ENCODE data around the gene MBNL1.
"Not testable (repeated sequence)": the region's sequence is repeated elsewhere in the genome, so short reads cannot be mapped to it uniquely, and the experiment has no call there.

The MBNL1 gene

DNA sequence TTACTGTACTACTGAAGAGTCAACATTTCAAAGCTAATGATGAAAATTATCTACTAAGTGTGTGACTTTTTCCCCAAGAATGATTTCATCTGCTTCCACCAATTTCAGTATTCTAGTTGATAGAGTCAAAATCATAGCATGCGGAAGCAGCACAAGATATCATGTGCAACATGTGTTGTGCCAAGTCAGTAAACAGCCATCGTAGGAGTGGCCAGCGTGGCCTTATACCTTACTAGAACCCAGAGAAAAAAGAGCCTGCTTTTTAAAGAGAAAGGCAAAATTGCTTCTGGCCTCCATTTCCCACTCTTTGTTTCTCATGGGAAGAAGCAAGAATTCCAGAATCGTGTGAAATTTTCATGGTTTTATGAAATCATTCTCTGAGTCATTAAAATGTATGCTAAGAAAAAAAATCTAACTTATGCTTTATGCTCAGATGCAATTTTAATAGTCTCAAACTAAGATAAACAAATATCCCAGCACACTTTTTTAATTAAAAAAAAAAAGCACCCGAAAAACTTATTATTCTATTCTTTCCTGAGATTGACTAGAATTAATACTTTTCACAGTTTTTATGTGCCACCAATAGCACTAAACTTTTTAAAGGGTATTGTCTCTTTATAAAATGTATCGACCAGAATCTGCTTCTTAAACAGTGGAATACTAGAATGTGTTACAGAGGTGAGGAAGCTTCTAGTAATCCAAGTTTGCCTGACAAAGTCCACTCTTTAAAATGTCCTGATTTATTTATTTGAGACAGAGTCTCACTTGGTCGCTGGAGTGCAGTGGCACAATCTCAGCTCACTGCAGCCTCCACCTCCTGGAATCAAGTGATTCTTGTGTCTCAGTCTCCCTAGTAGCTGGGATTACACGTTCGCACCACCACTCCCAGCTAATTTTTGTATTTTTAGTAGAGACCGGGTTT is 87.3 kb downstream of the MBNL1 start:
- no peak for DNase-seq

DNA sequence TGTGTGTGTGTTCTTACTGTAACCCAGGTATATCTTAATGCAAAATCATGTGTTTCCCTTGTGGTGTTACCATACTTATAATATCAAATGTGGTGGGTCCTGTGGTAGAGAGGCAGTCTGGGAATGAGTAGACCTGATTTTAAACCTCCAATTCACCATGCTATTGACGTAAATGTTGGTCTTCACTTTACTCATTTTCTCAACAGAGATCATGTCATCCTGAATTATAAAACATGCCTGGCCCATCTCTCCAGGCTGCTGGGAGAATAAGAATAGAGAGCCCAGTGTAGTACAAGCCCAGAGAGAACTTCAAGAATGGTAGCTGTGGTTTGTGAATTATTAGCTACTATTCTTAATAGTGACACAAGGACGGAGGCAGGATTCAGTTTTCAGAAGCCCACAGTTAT is 88.1 kb downstream of the MBNL1 start:
- DNase-seq: no peak

- DNase-seq: no peak
Observed at GRCh38 chr3:152357587-152357986, 88.9 kb downstream of the MBNL1 start.

DNA sequence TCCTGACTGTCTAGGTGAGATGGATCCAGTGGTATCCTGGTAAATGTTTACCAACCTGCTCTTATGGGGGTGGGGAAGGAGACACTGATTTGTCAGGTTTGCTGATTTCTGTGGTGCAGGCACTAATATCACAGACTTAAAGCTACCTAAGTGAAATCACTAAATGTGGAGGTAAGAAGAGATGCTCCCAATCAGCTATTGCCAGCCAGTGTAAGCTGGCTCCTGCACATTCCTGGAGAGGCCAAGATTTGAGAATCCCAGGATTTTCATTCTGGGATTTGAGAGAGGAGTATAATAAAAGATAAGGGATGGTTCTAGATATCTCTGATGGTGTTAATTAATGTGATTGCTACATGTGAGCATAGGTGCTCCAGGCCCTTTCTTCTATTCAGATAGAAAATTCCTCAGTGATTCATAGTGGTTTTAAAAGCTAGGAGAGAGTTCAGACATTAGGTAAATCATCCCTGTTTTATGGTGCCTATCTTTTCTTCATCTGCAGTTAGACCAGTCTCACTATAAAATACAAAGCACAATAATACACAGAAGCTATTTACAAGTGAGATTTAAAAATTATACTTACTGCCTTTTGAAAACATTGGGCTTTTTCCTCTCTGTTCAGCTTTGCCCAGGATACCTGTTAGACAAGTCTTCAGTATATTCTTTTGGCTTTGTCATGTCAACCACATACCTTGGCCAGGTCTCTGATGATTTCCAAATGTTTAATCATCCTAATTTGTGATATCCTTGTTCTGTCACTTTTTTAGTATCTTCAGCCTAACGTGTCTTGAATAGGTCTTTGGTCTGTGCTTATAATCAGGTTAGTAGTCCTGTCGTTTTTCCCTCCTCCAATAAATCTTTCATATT is 90.9 kb downstream of the MBNL1 start:
- no peak for DNase-seq

DNA sequence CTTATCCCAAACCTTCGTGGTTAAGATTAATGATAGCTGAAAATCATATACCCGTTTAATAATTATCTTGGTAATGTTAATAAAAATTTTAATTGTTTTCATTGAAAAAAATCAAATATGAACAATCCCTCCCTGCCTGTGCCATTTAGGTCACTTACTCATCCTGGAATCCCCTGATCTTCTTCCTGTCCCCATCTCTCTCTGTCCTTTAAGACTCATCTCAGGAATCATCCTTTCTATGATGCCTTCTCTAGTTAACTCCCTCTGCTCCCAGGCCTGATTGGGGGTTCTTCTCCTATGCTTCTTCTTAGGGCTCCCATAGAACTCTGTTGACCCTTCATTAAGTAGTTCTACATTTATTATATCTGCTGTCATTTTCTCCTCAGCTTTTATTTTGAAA is 91.6 kb downstream of the MBNL1 start:
- no peak for DNase-seq

GRCh38 chr3:152360966-152361365 is 92.2 kb downstream of the MBNL1 start:
- DNase-seq: no peak

DNA sequence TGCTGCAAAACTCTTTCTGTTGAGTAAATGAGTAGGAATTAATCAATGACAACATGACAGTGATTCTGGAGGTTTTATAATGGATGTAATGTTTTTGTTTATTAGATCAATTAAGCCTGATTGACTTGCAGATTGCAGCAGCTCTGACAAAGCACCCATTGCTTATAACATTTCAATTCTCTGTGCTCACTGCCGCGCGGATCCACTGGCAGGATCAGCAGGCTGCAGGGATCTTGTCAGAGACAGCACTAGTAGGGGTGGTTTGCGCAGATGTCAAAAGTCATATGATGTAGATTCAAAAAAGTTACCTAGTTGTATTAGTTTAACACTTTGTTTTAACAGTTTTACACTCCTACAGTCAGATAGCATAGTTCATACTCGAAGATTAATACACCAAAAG is 93.4 kb downstream of the MBNL1 start:
- DNase-seq: no peak

- DNase-seq: no peak
Observed at GRCh38 chr3:152364237-152364636, 95.5 kb downstream of the MBNL1 start.

DNA sequence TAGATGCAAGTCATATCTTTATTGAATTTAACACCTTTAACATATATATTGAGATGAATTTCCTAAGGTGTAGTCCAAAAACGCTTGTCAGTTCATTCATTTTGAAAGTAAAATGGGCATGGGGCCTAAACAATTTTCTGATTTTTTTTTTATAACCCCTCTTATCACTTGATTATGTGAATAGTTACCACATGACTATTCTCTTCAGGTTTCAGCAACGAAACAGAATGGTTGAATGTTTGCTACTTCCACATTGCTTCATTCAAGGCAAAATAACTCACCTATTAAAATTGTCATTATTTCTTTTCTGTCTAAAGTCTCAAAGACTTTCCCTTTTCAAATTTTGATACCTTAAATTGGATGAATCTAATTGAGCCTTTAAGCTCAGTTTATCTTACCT is 96.4 kb downstream of the MBNL1 start:
- no peak for DNase-seq

DNA sequence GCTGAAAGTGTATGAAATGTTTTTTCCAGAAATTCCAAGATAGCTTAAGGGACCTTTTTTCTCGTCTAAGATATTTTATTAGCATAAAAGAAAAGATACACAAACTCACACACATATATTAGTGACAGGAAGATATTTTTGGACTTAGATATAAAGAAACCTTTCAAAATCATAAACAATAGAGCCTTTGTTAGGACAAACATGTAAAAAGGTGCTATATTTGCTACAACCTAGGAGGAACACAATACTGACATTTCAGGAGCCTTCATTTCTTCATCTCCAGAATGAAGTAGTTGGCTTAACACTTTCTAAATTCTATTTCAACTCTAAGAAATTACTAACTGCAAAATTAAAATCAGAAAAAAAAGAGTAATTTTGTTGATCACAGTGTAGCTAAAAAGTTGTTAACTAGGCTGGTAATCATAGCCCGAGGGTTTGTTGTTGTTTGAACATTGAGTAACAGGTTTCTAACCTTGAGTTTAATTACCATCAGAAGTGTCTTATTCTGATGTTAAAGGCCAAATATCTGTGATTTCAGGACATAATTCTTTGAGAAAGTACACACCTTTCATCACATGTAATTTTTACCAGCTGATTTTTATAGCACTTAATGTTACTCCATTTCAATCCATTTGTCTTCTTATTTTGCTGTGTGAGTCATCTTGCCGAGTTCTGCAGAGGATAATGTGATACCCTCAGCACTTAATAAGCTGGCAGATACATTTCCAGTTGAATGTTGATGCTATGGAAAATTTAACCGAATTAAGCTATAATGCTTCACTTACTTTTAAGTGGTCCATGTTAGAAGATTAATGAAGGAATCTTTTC is 97.3 kb downstream of the MBNL1 start:
- no peak for DNase-seq

DNA sequence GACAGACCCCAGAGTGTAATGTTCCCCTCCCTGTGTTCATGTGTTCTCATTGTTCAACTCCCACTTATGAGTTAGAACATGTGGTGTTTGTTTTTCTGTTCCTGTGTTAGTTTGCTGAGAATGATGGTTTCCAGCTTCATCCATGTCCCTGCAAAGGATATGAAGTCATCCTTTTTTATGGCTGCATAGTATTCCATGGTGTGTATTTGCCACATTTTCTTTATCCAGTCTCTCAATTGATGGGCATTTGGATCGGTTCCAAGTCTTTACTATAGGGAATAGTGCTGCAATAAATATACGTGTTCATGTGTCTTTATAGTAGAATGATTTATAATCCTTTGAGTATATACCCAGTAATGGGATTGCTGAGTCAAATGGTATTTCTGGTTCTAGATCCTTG is 98.5 kb downstream of the MBNL1 start:
- not testable (repeated sequence) for DNase-seq

DNA sequence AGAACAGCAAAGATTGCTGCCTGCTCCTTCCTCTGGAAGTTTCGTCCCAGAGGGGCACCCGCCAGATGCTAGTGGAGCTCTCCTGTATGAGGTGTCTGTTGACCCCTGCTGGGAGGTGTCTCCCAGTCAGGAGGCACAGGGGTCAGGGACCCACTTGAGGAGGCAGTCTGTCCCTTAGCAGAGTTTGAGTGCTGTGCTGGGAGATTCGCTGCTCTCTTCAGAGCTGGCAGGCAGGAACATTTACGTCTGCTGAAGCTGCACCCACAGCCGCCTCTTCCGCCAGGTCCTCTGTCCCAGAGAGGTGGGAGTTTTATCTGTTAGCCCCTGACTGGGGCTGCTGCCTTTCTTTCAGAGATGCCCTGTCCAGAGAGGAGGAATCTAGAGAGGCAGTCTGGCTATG is 103.9 kb downstream of the MBNL1 start:
- not testable (repeated sequence) for DNase-seq

DNA sequence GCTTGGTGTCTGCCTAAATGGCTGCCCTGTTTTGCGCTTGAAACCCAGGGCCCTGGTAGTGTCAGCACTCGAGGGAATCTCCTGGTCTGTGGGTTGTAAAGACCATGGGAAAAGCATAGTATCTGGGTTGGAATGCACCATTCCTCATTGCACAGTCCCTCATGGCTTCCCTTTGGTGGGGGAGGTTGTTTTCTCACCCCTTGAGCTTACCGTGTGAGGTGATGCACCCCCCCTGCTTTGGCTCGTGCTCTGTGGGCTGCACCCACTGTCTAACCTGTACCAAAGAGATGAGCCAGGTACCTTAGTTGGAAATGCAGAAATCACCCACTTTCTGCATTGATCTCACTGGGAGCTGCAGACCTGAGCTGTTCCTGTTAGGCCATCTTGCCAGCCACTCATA is 104.7 kb downstream of the MBNL1 start:
- DNase-seq: no peak

DNA sequence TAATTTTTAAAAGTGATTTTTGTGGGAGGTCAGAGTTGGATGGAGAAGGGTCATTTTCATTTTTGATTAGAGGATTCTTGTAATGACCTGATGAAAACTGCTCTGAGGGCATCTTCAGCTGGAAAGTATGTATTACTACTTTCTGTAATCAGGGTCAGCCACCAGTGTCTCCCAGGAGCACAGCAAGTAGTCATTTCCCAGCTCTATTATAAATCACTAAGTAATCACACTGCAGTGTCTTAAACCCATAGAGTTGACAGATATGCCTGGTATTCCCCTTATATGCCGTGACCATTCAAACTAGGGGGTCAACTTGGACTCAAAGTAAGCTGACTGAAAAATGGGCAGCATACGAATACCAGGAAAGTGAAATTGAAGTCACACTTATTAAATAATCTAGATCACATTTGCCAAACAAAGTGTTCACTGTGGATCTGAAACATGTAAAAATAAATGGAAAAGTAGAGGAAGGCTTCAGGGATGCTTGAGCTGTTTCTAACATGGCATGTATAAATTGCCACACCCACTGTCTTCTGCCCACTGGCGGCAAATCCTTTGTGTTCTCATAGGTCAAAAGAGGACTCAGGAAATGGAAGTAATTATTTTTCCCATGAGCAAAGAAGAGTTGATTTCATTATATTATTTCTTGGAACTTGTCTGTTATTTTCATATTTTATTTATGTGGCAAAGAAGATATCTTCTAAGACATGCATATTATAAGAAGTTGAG is 105.7 kb downstream of the MBNL1 start:
- DNase-seq: no peak

DNA sequence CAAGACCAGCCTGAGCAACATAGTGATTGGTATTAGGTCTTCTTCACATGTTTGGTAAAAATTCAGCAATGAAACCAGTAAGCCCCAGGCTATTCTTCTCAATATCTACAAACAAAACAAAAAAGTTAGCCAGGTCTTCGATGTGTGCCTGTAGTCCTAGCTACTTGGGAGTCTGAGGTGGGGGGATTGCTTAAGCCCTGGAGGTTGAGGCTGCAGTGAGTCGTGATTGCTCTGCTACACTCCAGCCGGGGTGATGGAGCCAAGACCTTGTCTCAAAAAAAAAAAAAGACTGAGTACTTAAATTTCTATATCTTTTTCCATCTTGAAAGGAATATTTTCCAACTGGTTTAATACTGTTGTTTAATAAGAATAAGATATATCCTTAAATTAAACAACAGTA is 106.8 kb downstream of the MBNL1 start:
- DNase-seq: no peak

GRCh38 chr3:152376351-152377183 is 107.8 kb downstream of the MBNL1 start:
- no peak for DNase-seq

- no peak for DNase-seq
Observed at GRCh38 chr3:152377184-152377570, 108.4 kb downstream of the MBNL1 start.

GRCh38 chr3:152379415-152380042 is 110.8 kb downstream of the MBNL1 start:
- DNase-seq: no peak

DNA sequence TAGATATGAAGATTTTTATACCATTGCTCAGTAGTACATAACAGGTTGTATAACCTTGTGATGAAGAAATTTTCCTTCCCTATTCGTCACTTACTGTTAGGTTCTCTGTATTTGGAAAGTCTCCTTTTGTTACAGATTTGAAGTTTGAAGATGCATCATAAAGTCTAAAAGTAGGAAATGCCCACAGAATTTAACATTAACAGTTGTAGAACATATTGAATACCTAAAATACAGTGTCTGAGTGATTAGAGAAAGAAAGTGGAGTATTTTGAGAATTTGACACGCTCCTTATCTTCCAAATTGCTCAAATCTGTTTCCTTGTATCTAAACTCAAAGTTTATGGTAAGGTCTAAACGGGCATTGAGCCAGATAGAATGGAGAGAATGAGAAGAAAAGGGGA is 111.3 kb downstream of the MBNL1 start:
- DNase-seq: no peak

DNA sequence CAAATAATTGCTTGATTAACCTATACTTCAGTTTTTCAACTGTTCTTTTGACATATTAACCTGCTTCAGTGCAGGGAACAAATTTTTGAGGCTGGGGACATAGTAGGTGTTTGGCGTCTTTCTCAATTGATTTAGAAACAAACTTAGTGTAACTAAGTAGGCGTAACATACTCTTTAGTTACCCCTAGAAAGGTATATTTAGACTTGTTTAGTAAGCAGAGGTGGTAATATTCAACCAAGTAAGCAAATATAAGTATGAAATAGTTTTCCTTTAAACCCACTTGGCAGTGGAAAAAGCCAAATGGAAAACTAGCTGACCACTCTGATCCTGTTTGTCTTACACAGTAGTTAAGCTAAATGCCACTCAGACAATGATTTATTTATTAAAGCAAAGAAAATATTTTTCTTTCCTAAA is 113.2 kb downstream of the MBNL1 start:
- no peak for DNase-seq
